Measurements from ENCODE around the gene KAZN.

- TF ChIP-seq RCOR1 (IDR thresholded peaks at IDR 0.05; ENCODE audit: low read depth, low read length) (no peak), CTCF (IDR thresholded peaks at IDR 0.05) (no peak), POLR2A (IDR thresholded peaks at IDR 0.05; ENCODE audit: low read length) (no peak), KDM5A (IDR thresholded peaks at IDR 0.05) (no peak), FOSL2 (IDR thresholded peaks at IDR 0.05) (no peak), FOSL2 (CRISPR knock-in tag; IDR thresholded peaks at IDR 0.05) (no peak), USF2 (IDR thresholded peaks at IDR 0.05) (no peak), CBX8 (IDR thresholded peaks at IDR 0.05) (no peak), SMC3 (IDR thresholded peaks at IDR 0.05) (no peak), ZFP36 (IDR thresholded peaks at IDR 0.05; ENCODE audit: borderline replicate concordance, partially characterized antibody) (no peak), KDM1A (IDR thresholded peaks at IDR 0.05; ENCODE audit: low read depth) (no peak)
Observed at GRCh38 chr1:14826172-14826636, 227.7 kb downstream of the KAZN start.

Measured in A549 (cell line).